Measurements from ENCODE around the gene GLG1.

DNA sequence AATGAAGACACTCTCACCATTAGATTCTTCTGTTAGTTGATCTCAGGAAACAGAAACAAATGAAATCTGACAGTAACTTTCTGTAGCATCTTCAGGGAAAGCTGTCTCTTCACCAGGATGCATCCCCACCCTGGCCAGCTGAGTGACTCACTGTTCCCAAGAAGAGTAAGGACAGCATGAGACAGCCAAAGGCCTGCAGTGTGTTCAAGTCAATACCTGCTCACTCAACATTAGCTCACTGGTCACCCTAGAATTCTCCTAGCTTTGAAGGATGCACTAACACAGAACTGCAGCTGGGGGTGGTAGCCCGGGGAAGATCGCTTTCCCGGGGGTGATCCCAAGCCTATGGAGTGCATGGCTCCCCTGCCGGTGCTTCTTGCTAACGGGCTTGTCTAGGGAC is 157.4 kb downstream of the GLG1 start:
- TF ChIP-seq POLR2AphosphoS5 (IDR thresholded peaks at IDR 0.05; ENCODE audit: low read depth, low read length), result no peak
- no peak for TF ChIP-seq TAF1 (IDR thresholded peaks at IDR 0.05; ENCODE audit: borderline replicate concordance, insufficient read depth, low read length)
- TF ChIP-seq, protein P1, sequence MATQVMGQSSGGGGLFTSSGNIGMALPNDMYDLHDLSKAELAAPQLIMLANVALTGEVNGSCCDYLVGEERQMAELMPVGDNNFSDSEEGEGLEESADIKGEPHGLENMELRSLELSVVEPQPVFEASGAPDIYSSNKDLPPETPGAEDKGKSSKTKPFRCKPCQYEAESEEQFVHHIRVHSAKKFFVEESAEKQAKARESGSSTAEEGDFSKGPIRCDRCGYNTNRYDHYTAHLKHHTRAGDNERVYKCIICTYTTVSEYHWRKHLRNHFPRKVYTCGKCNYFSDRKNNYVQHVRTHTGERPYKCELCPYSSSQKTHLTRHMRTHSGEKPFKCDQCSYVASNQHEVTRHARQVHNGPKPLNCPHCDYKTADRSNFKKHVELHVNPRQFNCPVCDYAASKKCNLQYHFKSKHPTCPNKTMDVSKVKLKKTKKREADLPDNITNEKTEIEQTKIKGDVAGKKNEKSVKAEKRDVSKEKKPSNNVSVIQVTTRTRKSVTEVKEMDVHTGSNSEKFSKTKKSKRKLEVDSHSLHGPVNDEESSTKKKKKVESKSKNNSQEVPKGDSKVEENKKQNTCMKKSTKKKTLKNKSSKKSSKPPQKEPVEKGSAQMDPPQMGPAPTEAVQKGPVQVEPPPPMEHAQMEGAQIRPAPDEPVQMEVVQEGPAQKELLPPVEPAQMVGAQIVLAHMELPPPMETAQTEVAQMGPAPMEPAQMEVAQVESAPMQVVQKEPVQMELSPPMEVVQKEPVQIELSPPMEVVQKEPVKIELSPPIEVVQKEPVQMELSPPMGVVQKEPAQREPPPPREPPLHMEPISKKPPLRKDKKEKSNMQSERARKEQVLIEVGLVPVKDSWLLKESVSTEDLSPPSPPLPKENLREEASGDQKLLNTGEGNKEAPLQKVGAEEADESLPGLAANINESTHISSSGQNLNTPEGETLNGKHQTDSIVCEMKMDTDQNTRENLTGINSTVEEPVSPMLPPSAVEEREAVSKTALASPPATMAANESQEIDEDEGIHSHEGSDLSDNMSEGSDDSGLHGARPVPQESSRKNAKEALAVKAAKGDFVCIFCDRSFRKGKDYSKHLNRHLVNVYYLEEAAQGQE (IDR thresholded peaks at IDR 0.05; ENCODE audit: insufficient read depth in 1 of 2, low read depth in 2 of 2, low read length in 2 of 2), result no peak

All from PFSK-1 (cell line).